Subcutaneous abdominal adipose tissue (tissue), 5 donors: Measurements from ENCODE around the gene MOV10L1.

Experiments
- H3K27ac ChIP-seq: one replicate; pipeline ENCODE4 v1.7.0; 2013; ENCODE audit warnings: low read depth, mild to moderate bottlenecking, inconsistent platforms, low read length, moderate library complexity
- H3K27me3 ChIP-seq, 5 donors: one replicate each; pipeline ENCODE4 v1.7.0; 2013; ENCODE audit warnings: low read length in 5 of 5, inconsistent platforms in 1 of 5; ENCODE audit not compliant: control insufficient read depth in 5 of 5, insufficient read depth in 4 of 5
- H3K36me3 ChIP-seq, 5 donors: one replicate each; pipeline ENCODE4 v1.7.0; 2013; ENCODE audit warnings: low read length in 5 of 5; ENCODE audit not compliant: control insufficient read depth in 5 of 5, insufficient read depth in 5 of 5
- H3K4me1 ChIP-seq, 5 donors: one replicate each; pipeline ENCODE4 v1.7.0; 2013; ENCODE audit warnings: low read length in 5 of 5, mild to moderate bottlenecking in 3 of 5, moderate library complexity in 1 of 5; ENCODE audit not compliant: control insufficient read depth in 5 of 5, insufficient read depth in 5 of 5
- H3K4me3 ChIP-seq, 5 donors: one replicate each; pipeline ENCODE4 v1.7.0; 2013; ENCODE audit warnings: low read length in 5 of 5, low read depth in 1 of 5
- H3K9ac ChIP-seq, 5 donors: one replicate each; pipeline ENCODE4 v1.7.0; 2013; ENCODE audit warnings: low read length in 5 of 5, mild to moderate bottlenecking in 4 of 5, moderate library complexity in 3 of 5
- H3K9me3 ChIP-seq, 5 donors: one replicate each; pipeline ENCODE4 v1.7.0; 2013; ENCODE audit warnings: low read length in 5 of 5; ENCODE audit not compliant: control insufficient read depth in 5 of 5
- donor health status: healthy.
- donor health status: healthy.
- donor health status: healthy.
- donor health status: healthy.
- donor health status: healthy.

The MOV10L1 gene

DNA sequence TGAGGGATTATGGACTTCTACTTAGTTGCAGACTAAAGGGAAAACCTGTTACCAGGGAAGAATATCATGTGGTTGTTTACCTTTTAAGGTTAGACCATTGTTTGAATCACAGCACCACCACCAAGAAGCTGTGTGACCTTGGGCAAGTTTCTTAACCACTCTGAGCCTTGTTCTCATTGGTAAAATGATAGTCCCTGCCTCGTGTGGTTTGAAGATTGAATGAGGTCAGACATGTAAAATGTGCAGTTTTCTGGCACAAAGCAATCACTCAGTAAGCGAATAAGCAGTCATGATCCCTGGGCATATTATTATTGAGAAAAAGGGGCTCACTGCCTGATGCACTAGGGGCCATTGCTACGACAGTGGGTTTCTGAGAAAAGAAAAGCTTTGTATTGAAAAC lies 28.3 kb downstream of the MOV10L1 start:
- H3K9ac ChIP-seq = no peak overlapping the region
- no peak overlapping the region for H3K27ac ChIP-seq

DNA sequence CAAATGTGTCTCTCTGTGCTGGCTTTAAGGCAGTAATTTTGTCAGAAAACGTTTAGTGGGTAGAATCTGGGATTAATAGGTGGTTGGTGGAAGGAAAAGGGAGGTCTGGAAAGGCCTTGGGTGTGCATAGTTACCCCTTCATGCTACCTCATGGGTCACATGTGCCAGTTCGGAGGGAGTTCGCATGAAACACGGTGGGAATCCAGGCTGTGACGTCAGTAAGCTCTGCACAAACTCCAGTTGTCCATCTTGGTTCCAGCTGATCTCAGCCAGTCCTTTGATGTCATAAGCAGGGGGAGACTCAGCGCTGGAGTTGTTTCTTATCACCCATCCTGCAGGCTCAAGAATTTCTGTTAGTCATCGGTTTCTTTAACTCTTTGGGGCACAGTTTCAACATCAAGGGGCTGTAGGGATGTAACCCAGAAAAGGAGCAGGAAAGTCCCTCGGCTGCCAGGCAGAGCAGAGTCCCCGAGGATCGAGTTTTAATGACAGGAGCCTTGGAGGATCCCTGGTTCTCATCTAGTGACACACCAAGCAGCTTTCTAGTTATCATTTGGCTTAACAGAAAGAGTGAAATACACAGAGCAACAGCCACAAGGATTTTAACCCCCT lies 28.9 kb downstream of the MOV10L1 start:
- H3K27ac ChIP-seq = no peak overlapping the region
- H3K36me3 ChIP-seq = no peaks in the 10 kb centered on the region
- peaks cover 4 to 34% (median 19%) of the 10 kb centered on the region in 5 donors for H3K27me3 ChIP-seq
- peaks cover under 1 to 9% (median 3%) of the 10 kb centered on the region in 5 donors for H3K9me3 ChIP-seq
- no peak overlapping the region for H3K9ac ChIP-seq
- H3K4me3 ChIP-seq = no peak overlapping the region
- peaks cover 0 to 4% (median 0%) of the 10 kb centered on the region in 5 donors for H3K4me1 ChIP-seq

More for the DNA sequence above, 28.3 kb downstream of the MOV10L1 start:
- H3K27me3 ChIP-seq = peaks cover 6 to 39% (median 19%) of the 10 kb centered on the region in 5 donors
- H3K4me1 ChIP-seq = peaks cover 0 to 4% (median 0%) of the 10 kb centered on the region in 5 donors
- no peak overlapping the region for H3K4me3 ChIP-seq
- H3K36me3 ChIP-seq = no peaks in the 10 kb centered on the region
- peaks cover 0 to 6% (median 0%) of the 10 kb centered on the region in 5 donors for H3K9me3 ChIP-seq

DNA sequence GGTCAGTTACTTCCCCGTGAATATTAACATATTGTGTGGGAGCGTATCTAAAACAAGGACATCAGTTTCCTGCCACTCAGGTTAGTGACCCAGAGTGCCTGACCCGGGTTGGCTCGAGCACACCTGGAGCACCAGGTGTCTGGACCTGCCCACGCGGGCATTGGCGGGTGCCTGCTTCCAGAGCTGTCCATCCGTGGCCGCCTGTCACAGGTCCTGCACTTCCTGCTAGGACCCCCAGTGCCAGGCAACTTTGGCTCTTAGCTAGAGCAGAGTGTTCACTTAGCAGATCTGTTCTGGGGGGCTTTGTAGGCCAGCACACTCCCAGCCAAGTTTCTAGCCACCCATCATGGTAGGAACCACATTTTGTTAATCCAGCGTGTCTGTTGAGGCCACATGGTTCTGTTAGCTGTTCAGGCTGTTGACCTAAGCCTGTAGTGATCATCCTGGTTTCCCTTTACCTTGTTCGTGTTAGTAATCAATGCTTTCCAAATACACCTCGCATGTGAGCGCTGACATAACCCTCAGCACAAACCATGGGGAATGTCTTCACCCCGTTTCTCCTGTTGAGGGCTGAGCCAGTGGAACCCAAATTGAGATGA lies 29.5 kb downstream of the MOV10L1 start:
- Histone ChIP-seq H3K36me3 (no peaks in the 10 kb centered on the region), H3K4me3 (no peak overlapping the region), H3K9ac (peak overlapping the region in 1 of 5 donors; percentile 14), H3K9me3 (peaks cover 3 to 9% (median 5%) of the 10 kb centered on the region in 5 donors), H3K27me3 (peaks cover 4 to 34% (median 19%) of the 10 kb centered on the region in 5 donors), H3K27ac (no peak overlapping the region), H3K4me1 (peaks cover 0 to 4% (median 0%) of the 10 kb centered on the region in 5 donors)

DNA sequence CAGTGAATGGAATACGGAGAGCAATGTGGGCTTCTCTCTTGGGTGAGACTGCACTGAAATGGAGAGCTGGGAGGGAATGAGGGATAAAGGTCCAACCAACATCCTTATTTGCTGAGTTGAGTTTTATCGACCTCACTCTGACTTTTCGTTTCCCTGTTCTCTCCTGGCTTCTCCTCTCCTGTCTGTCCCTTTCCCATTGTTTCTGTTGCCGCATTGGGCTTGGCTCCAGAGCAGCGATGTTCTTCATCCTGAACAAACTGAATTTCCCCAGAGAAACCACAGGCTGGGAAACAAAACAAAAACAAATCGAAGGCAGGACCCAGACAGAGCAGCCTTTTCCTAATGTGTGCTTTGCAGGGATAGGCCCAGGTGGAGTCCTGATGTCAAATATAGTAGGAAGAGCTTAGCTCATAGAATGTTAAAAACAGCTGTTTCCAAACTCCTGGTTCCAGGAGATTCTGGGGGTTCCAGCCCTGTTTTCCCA lies 30.0 kb downstream of the MOV10L1 start:
- H3K27ac ChIP-seq = no peak overlapping the region
- H3K4me1 ChIP-seq = peaks cover 0 to 4% (median 0%) of the 10 kb centered on the region in 5 donors
- no peaks in the 10 kb centered on the region for H3K36me3 ChIP-seq
- peaks cover 3 to 9% (median 5%) of the 10 kb centered on the region in 5 donors for H3K9me3 ChIP-seq
- H3K27me3 ChIP-seq = peaks cover 4 to 29% (median 17%) of the 10 kb centered on the region in 5 donors
- H3K9ac ChIP-seq = no peak overlapping the region
- H3K4me3 ChIP-seq = no peak overlapping the region

- peaks cover 3 to 9% (median 5%) of the 10 kb centered on the region in 5 donors for H3K9me3 ChIP-seq
- peaks cover 0 to 4% (median 0%) of the 10 kb centered on the region in 5 donors for H3K4me1 ChIP-seq
- no peaks in the 10 kb centered on the region for H3K36me3 ChIP-seq
- no peak overlapping the region for H3K4me3 ChIP-seq
- H3K27me3 ChIP-seq = peaks cover 0 to 20% (median 11%) of the 10 kb centered on the region in 5 donors
- no peak overlapping the region for H3K27ac ChIP-seq
- no peak overlapping the region for H3K9ac ChIP-seq
Measured at GRCh38 chr22:50121202-50121740, 31.5 kb downstream of the MOV10L1 start.

GRCh38 chr22:50123119-50123518 lies 33.3 kb downstream of the MOV10L1 start:
- Histone ChIP-seq H3K27me3 (peaks cover 0 to 14% (median 2%) of the 10 kb centered on the region in 5 donors), H3K9me3 (peaks cover 3 to 9% (median 5%) of the 10 kb centered on the region in 5 donors), H3K27ac (no peak overlapping the region), H3K4me3 (no peak overlapping the region), H3K4me1 (peaks cover 0 to 4% (median 0%) of the 10 kb centered on the region in 5 donors), H3K36me3 (no peaks in the 10 kb centered on the region), H3K9ac (no peak overlapping the region)

GRCh38 chr22:50125029-50125428 lies 35.2 kb downstream of the MOV10L1 start:
- H3K27ac ChIP-seq = no peak overlapping the region

GRCh38 chr22:50129121-50129736 lies 39.4 kb downstream of the MOV10L1 start:
- Histone ChIP-seq H3K27me3 (peaks cover 0 to 5% (median 4%) of the 10 kb centered on the region in 5 donors), H3K36me3 (no peaks in the 10 kb centered on the region), H3K4me3 (no peak overlapping the region), H3K9ac (no peak overlapping the region), H3K4me1 (no peaks in the 10 kb centered on the region), H3K27ac (no peak overlapping the region), H3K9me3 (peaks cover 0 to 4% (median 0%) of the 10 kb centered on the region in 5 donors)

More at GRCh38 chr22:50125029-50125428, 35.2 kb downstream of the MOV10L1 start:
- no peak overlapping the region for H3K9ac ChIP-seq
- no peaks in the 10 kb centered on the region for H3K4me1 ChIP-seq
- peaks cover 3 to 9% (median 5%) of the 10 kb centered on the region in 5 donors for H3K9me3 ChIP-seq
- H3K4me3 ChIP-seq = no peak overlapping the region
- H3K36me3 ChIP-seq = no peaks in the 10 kb centered on the region
- H3K27me3 ChIP-seq = peaks cover 0 to 4% (median 0%) of the 10 kb centered on the region in 5 donors

- Histone ChIP-seq H3K27me3 (peaks cover 0 to 4% (median 3%) of the 10 kb centered on the region in 5 donors), H3K9me3 (peaks cover 0 to 4% (median 0%) of the 10 kb centered on the region in 5 donors), H3K27ac (no peak overlapping the region), H3K9ac (no peak overlapping the region), H3K4me3 (no peak overlapping the region), H3K4me1 (peaks cover 0 to 7% (median 5%) of the 10 kb centered on the region in 5 donors), H3K36me3 (no peaks in the 10 kb centered on the region)
Measured at GRCh38 chr22:50131894-50132293, 42.1 kb downstream of the MOV10L1 start.
